HG02759 (cell line): Measurements from ENCODE around the gene CCL19.
"Not testable (repeated sequence)": the region's sequence is repeated elsewhere in the genome, so short reads cannot be mapped to it uniquely, and the experiment has no call there.

Source experiments
- ATAC-seq: cut with Tn5 transposase; IDR thresholded peaks from one replicate; pipeline ENCODE4 v1.9.1; 2021; ENCODE audit warnings: mild to moderate bottlenecking, moderate library complexity; ENCODE audit not compliant: unreplicated experiment

CCL19 gene

DNA sequence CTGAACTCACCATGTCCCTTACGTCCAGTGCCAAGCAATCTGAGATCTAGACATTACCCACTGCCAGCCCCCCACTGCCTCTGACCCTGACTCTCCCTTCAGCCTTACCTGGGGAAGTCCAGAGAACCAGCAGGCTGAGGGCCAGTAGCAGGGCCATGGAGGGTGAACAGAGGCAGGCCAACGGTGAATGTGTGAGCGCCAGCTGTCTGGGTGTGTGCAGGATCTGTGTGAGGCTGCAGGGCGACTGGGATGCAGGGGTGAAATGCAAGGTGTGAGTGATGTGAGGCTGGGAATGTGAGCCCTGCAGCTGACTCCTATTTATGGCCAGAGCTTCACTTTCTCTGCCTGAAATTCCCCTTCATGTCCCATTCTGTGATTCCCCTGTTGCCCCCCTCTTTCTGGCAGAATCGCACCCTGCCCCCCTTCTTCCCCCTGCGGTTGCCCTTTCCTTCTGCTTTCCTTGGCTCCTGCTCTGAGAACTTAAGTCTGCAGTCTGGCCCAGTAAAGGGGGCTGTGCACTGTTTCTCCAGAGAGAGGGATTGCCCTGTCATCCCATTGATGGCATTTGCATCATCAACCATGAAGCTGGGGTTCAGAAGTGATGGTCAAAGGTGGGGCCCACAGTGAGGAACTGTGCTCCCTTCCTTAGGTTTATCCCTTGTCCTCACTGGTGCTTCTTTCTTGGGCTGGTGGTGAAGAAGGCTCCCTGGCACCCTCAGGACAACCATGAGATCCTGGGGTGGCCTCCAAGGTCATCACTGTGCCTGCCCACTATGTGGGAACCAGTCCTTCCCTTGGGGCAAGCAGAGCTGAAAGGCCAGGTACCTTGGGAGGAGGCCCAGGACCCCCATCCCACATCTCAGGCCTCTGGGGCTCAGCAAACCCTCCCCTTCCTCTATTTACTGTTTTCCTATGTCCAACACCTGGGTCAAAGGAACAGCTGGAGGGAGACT lies at the start of gene CCL19:
Gene CCL19, minus strand, starts transcription at position 294 of the 953 bp plus-strand sequence. Its CDS starts 137 bp downstream, at position 157.
- ATAC-seq = no peak

GRCh38 chr9:34740176-34740575 lies 49.1 kb upstream of the CCL19 start:
- ATAC-seq = not testable (repeated sequence)

DNA sequence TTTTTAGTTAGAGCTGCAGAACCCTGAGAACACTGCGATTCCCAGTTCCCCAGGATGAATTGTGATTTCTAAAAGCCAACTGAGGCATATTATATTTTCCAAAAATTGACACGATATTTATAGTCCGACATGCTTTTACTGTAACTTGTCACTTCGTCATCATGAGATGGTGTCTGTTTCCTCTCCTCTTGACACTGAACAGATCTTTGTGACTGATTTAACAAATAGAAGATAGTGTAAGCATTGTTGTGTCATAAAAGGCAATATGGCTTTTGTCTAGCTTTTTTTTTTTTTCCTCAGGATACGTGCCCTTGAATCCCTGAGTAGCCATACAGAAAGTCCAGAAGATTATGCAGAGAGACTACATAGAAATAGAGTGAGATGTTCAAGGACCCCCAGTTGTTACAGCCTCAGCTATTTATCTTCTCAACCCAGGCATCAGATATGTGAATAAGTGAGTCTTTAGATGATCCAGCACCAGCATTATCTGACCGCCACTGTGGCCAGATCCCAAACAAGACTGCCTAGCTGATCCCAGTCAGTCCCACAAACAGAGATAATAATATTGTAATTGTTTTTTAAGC lies 46.7 kb upstream of the CCL19 start:
- no peak for ATAC-seq

- ATAC-seq = no peak
These were observed 43.6 kb upstream of the CCL19 start for GRCh38 chr9:34734720-34735119.

DNA sequence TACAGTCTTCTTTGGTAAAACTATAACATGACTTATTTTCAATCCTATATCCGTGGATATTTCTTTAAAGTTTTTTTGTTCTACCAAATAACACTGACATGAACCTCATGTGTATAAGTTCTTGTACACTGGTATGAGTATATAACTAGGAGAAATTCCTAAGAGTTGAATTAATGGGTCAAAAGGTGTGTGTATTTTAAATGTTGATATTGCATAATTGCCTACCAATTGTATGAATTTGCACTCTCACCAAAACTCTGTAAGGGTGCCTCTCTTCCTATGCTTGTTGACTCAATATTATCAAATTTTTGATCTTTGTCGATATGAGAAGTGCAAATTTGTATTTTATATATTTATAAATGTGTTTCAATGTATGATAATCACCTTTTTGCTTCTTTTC lies 41.8 kb upstream of the CCL19 start:
- ATAC-seq = no peak

GRCh38 chr9:34732478-34732877 lies 41.4 kb upstream of the CCL19 start:
- ATAC-seq = no peak

DNA sequence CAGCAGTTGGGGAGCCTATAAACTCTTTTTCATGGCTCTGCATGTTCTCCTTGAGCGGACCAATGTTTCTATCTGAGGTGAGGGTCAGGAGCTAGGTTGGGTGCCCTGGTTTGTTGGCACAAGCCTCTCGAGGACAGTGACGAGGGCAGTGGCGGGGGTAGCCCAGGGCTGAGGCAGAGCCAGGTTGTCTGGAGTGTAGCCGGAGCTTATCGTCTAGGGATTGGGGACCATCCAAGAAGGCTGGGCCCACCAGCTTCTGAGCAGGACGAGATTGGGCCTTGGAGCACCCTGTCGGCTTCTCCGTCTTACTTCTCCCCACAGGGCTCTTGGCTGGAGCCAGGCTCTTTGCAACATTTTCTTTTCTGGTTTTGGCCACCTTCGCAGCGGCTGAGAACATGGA lies 32.1 kb upstream of the CCL19 start:
- no peak for ATAC-seq

DNA sequence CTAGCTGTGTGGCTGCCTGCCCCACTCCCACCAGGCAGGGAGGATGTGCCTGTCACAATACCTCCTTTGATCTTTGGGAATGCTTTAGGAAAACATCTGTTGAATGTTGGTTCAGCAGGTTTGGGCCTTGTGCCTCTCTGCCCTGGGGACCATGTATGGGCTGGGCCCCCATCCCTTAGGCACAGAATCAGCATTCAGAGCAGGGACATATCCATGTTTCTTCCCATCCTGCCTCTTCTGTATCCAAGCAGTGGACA lies 28.6 kb upstream of the CCL19 start:
- not testable (repeated sequence) for ATAC-seq

- no peak for ATAC-seq
These were observed 28.1 kb upstream of the CCL19 start for GRCh38 chr9:34719021-34719768.

- ATAC-seq = no peak
These were observed 27.0 kb upstream of the CCL19 start for GRCh38 chr9:34717996-34718614.

DNA sequence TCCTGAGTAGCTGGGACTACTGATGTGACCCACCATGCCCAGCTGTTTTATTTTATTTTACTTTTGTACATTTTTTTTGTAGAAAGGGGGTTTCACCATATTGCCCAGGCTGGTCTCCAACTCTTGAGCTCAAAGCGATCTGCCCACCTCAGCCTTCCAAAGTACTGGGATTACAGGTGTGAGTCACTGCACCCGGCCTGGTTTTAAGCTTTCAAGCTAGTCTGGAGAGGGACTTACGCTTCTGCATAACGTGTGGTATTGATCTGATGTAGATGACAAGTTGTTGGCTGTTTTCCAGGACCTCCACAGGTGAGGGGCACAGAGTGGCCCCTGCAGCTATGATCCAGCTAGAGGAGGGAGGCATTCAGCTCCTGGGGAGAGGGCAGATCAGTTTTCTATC lies 25.6 kb upstream of the CCL19 start:
- ATAC-seq = no peak

- no peak for ATAC-seq
These were observed 24.7 kb upstream of the CCL19 start for GRCh38 chr9:34715639-34716215.

DNA sequence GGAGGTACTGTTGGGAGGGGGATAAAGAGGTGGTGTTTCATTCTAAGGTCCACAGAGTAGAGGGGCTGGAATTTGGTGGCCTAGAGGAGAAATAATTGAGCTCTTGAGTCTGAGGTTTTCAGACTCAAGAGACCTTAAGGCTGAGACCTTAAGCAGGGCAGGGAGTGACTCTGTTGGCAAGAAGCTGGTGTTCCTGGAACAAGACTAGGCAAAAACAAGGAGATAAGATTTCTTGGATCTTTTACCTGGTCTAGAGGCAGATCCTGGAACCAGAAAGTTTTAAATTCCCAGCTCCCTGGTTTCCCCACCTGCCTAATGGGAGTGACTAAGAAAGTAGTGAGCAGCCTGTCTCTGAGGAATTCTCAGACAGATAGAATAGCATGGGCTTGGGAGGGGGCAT lies 22.9 kb upstream of the CCL19 start:
- ATAC-seq = no peak

DNA sequence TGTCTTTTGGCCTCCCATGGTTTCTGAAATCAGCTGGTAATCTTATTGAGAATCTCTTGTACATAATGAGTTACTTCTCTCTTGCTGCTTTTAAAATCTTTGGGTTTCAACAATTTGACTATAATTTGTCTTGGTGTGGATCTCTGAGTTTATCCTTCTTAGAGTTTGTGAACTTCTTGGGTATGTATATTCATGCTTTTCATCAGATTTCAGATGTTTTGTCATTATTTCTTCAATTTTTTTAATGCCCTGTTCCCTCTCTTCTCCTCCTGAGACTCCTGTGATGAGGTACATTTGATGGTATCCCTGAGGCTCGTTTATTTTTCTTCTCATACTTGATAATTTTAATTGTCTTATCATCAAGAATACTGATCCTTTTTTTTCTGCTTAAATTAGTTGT lies 21.1 kb upstream of the CCL19 start:
- ATAC-seq = no peak

DNA sequence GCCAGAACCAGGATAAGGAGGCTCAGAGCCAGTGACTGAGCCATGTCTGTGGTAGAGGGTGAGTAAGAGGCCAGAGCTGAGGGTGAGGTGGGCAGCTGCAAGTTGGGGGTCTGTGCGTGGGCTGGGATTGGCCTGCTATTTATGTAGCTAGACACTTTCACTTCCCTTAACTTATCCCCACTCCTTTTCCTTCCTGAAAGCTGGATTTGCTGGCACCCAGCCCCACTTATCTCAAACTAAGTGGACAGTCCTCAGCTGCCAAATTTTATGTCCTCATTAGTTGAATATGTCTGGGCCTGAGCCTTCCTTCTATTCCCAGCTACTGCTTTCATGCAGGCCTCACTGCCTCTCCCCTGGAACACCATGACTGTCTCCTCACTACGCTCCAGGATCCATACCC lies 18.9 kb upstream of the CCL19 start, which contains the start of gene CCL21:
Gene CCL21, minus strand, starts transcription at position 114 of the 400 bp plus-strand sequence. Its CDS starts 70 bp downstream, at position 44.
- ATAC-seq = no peak

DNA sequence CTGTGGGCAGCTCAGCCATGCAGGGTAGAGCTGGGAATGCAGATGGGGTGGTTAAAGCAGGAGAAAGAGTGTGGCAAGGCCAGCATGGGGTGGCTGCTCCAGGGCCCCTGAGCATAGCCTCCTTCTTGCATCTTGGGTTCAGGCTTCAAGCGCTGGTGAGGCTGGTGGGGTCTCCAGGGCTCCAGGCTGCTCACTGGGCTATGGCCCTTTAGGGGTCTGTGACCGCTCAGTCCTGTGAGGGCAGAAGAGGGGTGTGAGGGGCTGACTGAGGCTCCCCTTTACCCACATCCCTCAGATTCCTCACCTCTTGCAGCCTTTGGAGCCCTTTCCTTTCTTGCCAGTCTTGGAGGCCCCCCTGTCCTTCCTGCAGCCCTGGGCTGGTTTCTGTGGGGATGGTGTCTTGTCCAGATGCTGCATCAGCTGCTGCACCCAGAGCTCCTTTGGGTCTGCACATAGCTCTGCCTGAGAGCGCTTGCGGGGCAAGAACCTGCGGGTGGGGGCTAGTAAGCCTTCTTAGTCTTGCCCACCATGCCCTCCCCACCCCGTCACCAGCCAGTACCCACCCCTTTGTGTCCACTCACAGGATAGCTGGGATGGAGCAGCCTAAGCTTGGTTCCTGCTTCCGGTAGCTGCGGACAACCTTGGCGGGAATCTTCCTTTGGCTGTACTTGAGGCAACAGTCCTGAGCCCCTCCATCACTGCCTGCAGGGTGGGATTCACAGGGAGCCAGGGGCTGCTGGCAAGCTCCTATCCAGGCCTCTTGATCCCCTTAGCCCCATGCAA lies 18.3 kb upstream of the CCL19 start:
- no peak for ATAC-seq

DNA sequence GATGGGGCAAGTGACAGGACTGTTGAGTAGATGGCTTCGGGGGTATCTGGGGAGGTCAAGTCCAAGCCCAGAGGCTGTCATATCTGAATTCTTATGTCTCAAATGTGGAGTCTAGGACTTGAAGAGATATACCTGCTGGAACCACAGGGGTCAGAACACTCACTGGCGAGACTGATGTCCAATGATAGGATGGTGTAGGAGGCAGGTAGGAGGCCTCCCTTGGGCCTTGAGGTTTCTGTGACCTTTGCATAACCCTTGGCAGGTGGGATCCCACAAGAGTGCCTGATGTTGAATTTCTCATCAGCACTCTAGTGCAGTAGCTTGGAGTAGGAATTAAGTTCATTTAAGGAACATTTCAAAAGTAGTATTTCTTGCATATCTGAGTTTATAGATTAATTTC lies 16.1 kb upstream of the CCL19 start:
- ATAC-seq = no peak

- ATAC-seq = peak; percentile 78
These were observed 11.0 kb upstream of the CCL19 start for GRCh38 chr9:34701769-34702736.
